Measurements from ENCODE around the gene HLA-DMB. TPM values are rescaled to one million over a fixed set of nuclear protein-coding genes. Genes with fewer than 3 reads are reported as not detected.

HLA-DMB gene
- total RNA-seq, 1 experiment from 2014 or later, result 0.34 TPM

GRCh38 chr6:32977953-32978324 lies 37.1 kb upstream of the HLA-DMB start:
- peaks cover 88% of the 10 kb centered on the region for H3K36me3 ChIP-seq (ENCODE audit: insufficient read depth, low read length, poor library complexity, severe bottlenecking)
- intact Hi-C loops (cut with micrococcal nuclease; ENCODE audit: unreplicated experiment), result loop anchor here (10.0 kb wide), 1 partner anchor 447 kb away; the partner anchor contains the start of gene SYNGAP1
- CTCF ChIA-PET, result no interaction called here
- POLR2A ChIA-PET (ENCODE audit: low non-redundant PET), result interaction anchor here (0.8 kb wide), 1 partner anchor 110 kb away, joined by 4 read pairs; no protein-coding TSS in a partner anchor
- H3K9me3 ChIP-seq (ENCODE audit: low read depth, low read length, poor library complexity, severe bottlenecking), result no peaks in the 10 kb centered on the region
- TF ChIP-seq CTCF (conservative IDR thresholded peaks at IDR 0.05; ENCODE audit: low read depth, low read length) (no peak), EZH2 (IDR thresholded peaks at IDR 0.05; ENCODE audit: borderline replicate concordance, low read depth, low read length, poor library complexity, severe bottlenecking) (no peak)
- H3K4me1 ChIP-seq (ENCODE audit: insufficient read depth, low read length, poor library complexity, severe bottlenecking), result peaks cover 17% of the 10 kb centered on the region
- H3K27ac ChIP-seq (ENCODE audit: low read depth, low read length, poor library complexity, severe bottlenecking), result no peak overlapping the region
- no TSS peak for BruUV-seq (replicated peaks)
- H3K4me3 ChIP-seq (ENCODE audit: low read depth, low read length, poor library complexity, severe bottlenecking), result no peak overlapping the region
- no peaks in the 10 kb centered on the region for H3K27me3 ChIP-seq (replicated peaks; ENCODE audit: insufficient read depth, low read depth, low read length, poor library complexity)
- DNase-seq (ENCODE audit: low spot score), result no peak

- Histone ChIP-seq H3K36me3 (ENCODE audit: insufficient read depth, low read length, poor library complexity, severe bottlenecking) (peaks cover 94% of the 10 kb centered on the region), H3K4me3 (ENCODE audit: low read depth, low read length, poor library complexity, severe bottlenecking) (no peak overlapping the region), H3K27me3 (replicated peaks; ENCODE audit: insufficient read depth, low read depth, low read length, poor library complexity) (no peaks in the 10 kb centered on the region), H3K9me3 (ENCODE audit: low read depth, low read length, poor library complexity, severe bottlenecking) (no peaks in the 10 kb centered on the region), H3K4me1 (ENCODE audit: insufficient read depth, low read length, poor library complexity, severe bottlenecking) (peaks cover 17% of the 10 kb centered on the region), H3K27ac (ENCODE audit: low read depth, low read length, poor library complexity, severe bottlenecking) (no peak overlapping the region)
- intact Hi-C loops (cut with micrococcal nuclease; ENCODE audit: unreplicated experiment), result loop anchor here (10.0 kb wide), 1 partner anchor 447 kb away; the partner anchor contains the start of gene SYNGAP1
- TF ChIP-seq EZH2 (IDR thresholded peaks at IDR 0.05; ENCODE audit: borderline replicate concordance, low read depth, low read length, poor library complexity, severe bottlenecking) (no peak), CTCF (conservative IDR thresholded peaks at IDR 0.05; ENCODE audit: low read depth, low read length) (no peak)
- ChIA-PET CTCF (no interaction called here), POLR2A (ENCODE audit: low non-redundant PET) (interaction anchor here (0.8 kb wide), 1 partner anchor 109 kb away, joined by 4 read pairs; no protein-coding TSS in a partner anchor)
- BruUV-seq (replicated peaks), result no TSS peak
- DNase-seq (ENCODE audit: low spot score), result no peak
Observed at GRCh38 chr6:32977272-32977952, 36.6 kb upstream of the HLA-DMB start.

GRCh38 chr6:32976334-32977069 lies 35.7 kb upstream of the HLA-DMB start:
- ChIA-PET CTCF (interaction anchor here (0.6 kb wide), 1 partner anchor 44 kb away, joined by 3 read pairs; no protein-coding TSS in a partner anchor), POLR2A (ENCODE audit: low non-redundant PET) (no interaction called here)
- Histone ChIP-seq H3K4me1 (ENCODE audit: insufficient read depth, low read length, poor library complexity, severe bottlenecking) (peaks cover 17% of the 10 kb centered on the region), H3K27ac (ENCODE audit: low read depth, low read length, poor library complexity, severe bottlenecking) (no peak overlapping the region), H3K36me3 (ENCODE audit: insufficient read depth, low read length, poor library complexity, severe bottlenecking) (peaks cover 94% of the 10 kb centered on the region), H3K9me3 (ENCODE audit: low read depth, low read length, poor library complexity, severe bottlenecking) (no peaks in the 10 kb centered on the region), H3K4me3 (ENCODE audit: low read depth, low read length, poor library complexity, severe bottlenecking) (no peak overlapping the region), H3K27me3 (replicated peaks; ENCODE audit: insufficient read depth, low read depth, low read length, poor library complexity) (no peaks in the 10 kb centered on the region)
- intact Hi-C loops (cut with micrococcal nuclease; ENCODE audit: unreplicated experiment), result loop anchor here (10.0 kb wide), 1 partner anchor 448 kb away; the partner anchor contains the start of gene SYNGAP1
- no peak for DNase-seq (ENCODE audit: low spot score)
- TF ChIP-seq CTCF (conservative IDR thresholded peaks at IDR 0.05; ENCODE audit: low read depth, low read length), result no peak
- TF ChIP-seq EZH2 (IDR thresholded peaks at IDR 0.05; ENCODE audit: borderline replicate concordance, low read depth, low read length, poor library complexity, severe bottlenecking), result no peak
- no TSS peak for BruUV-seq (replicated peaks)
